Psoas muscle (tissue), 8 donors: ENCODE results near the gene KRT83. TPM values are rescaled to one million over a fixed set of nuclear protein-coding genes. Genes with fewer than 3 reads are reported as not detected.

Experiments used
- ATAC-seq, 4 donors: fragments of 200-7000 bp; cut with Tn5 transposase; one replicate each; pipeline ENCODE4 v1.9.1; 2020; ENCODE audit warnings: moderate library complexity in 3 of 4, mild to moderate bottlenecking in 2 of 4
- DNase-seq, 2 donors: peaks; one replicate each; pipeline ENCODE4 v3.0.0-alpha.2; 2020
- H3K27ac ChIP-seq: fragments of 200-600 bp; one replicate; pipeline ENCODE4 v1.8.0; 2022
- H3K27me3 ChIP-seq, 3 donors: fragments of 200-600 bp in 1 of 3; one replicate each; pipeline versions ENCODE4 v1.6.1 to v1.8.0; 2013 to 2022; ENCODE audit warnings: low read length in 2 of 3, mild to moderate bottlenecking in 2 of 3, moderate library complexity in 1 of 3; ENCODE audit not compliant: insufficient read depth in 3 of 3
- H3K36me3 ChIP-seq, 2 donors: fragments of 200-600 bp in 1 of 2; one replicate each; pipeline versions ENCODE4 v1.6.1 to v1.8.0; 2013 to 2022; ENCODE audit warnings: low read depth in 1 of 2, mild to moderate bottlenecking in 1 of 2, moderate library complexity in 1 of 2; ENCODE audit not compliant: insufficient read depth in 1 of 2
- H3K4me1 ChIP-seq: fragments of 200-600 bp; one replicate; pipeline ENCODE4 v1.8.0; 2022
- H3K4me3 ChIP-seq: fragments of 200-600 bp; one replicate; pipeline ENCODE4 v1.8.0; 2022; ENCODE audit warnings: mild to moderate bottlenecking
- H3K9me3 ChIP-seq: fragments of 200-600 bp; one replicate; pipeline ENCODE4 v1.8.0; 2022
- CTCF ChIP-seq: fragments of 200-600 bp; IDR thresholded peaks from one replicate; pipeline ENCODE4 v1.8.0; 2022; ENCODE audit warnings: antibody characterized with exemption
- whole genome bisulfite sequencing, 3 donors: extraction: QIAGEN DNeasy Blood & Tissue Kit; methylation state at CpG; one replicate each; pipeline versions ENCODE4 v1.1.6 to v1.1.7; 2013; 5-methylcytosine and 5-hydroxymethylcytosine counted together
- intact Hi-C, 2 donors: fragments of 100-400 bp; cut with DNase I; formaldehyde crosslinking; loops; one replicate each; pipeline versions ENCODE4 v1.11.0 to v1.14.2; 2022
- long read RNA-seq, 2 donors: library from polyadenylated mRNA; unstranded; transcript quantifications; one replicate each; pipeline ENCODE4 v2.0.0, GENCODE V29; 2021
- polyA plus RNA-seq, 3 donors: library from polyadenylated mRNA; stranded (reverse); fragments of 200-250 nt; gene quantifications; one replicate each; pipeline ENCODE4 v1.2.3, GENCODE V29; 2013
- total RNA-seq, 4 donors: library from RNA; stranded (reverse); fragmentation: NEBNext Ultra II Directional in 2 of 4; extraction: Animal tissue kit (Norgen Biotek cat#: 25700) in 2 of 4; gene quantifications; one replicate each; pipeline versions ENCODE4 v1.2.1 to v1.2.4, GENCODE V29; 2021 to 2023
- donor health status: healthy with polysubstance abuse.
- donor health status: DM: no; HTN: no; CAD: no; lungs with moderate emphysema.
- donor health status: Bipolar disorder and iron deficiency.
- donor health status: healthy.
- donor health status: DM: yes; HTN: yes; CAD: no.
- donor health status: DM: no; HTN: no; CAD: no.
- donor health status: DM: no; HTN: no; CAD: no.
- donor health status: DM: yes; HTN: yes; CAD: no.

The KRT83 gene
- total RNA-seq (not detected), polyA plus RNA-seq (not detected)
- long read RNA-seq, donor 1: 0 reads
- long read RNA-seq, donor 2: 0 reads

GRCh38 chr12:52320784-52321400 is at the start of gene KRT83:
TSS of gene KRT83 (minus strand) at chr12:52321398. CDS start at chr12:52321335, 63 bp downstream.
- Histone ChIP-seq H3K27ac (no peak within 1 kb of the TSS), H3K27me3 (peaks cover 0 to 30% (median 0%) of the 10 kb centered on the region in 3 donors), H3K4me3 (no peak within 1 kb of the TSS), H3K36me3 (no peaks in the 10 kb centered on the region), H3K9me3 (no peaks in the 10 kb centered on the region), H3K4me1 (no peaks in the 10 kb centered on the region)
- ATAC-seq (no peak), DNase-seq (no peak)
- TF ChIP-seq CTCF: no peak
- intact Hi-C loops: no loop called here
- 62 to 75% (median 73%) methylated on average over 35 of the region's 35 CpGs for WGBS, 3 donors

- no peak for DNase-seq
- TF ChIP-seq CTCF: no peak
- Histone ChIP-seq H3K9me3 (no peaks in the 10 kb centered on the region), H3K4me1 (no peaks in the 10 kb centered on the region), H3K27ac (no peak overlapping the region), H3K27me3 (peaks cover 0 to 3% (median 0%) of the 10 kb centered on the region in 3 donors), H3K36me3 (no peaks in the 10 kb centered on the region), H3K4me3 (no peak overlapping the region)
- no peak for ATAC-seq
- intact Hi-C loops: loop anchor here (10.0 kb wide), 2 partner anchors 505 to 605 kb away; no protein-coding TSS in a partner anchor
- WGBS, 3 donors: 75 to 83% (median 79%) methylated on average over 6 of the region's 6 CpGs
Observed at GRCh38 chr12:52369809-52370208, 48.6 kb upstream of the KRT83 start.

GRCh38 chr12:52369211-52369610 is 48.0 kb upstream of the KRT83 start:
- no peak for TF ChIP-seq CTCF
- intact Hi-C loops: no loop called here
- 73 to 87% (median 84%) methylated on average over 3 of the region's 3 CpGs for WGBS, 3 donors
- Histone ChIP-seq H3K36me3 (no peaks in the 10 kb centered on the region), H3K27ac (no peak overlapping the region), H3K4me1 (no peaks in the 10 kb centered on the region), H3K9me3 (no peaks in the 10 kb centered on the region), H3K4me3 (no peak overlapping the region), H3K27me3 (peaks cover 0 to 3% (median 0%) of the 10 kb centered on the region in 3 donors)
- ATAC-seq (no peak), DNase-seq (no peak)

GRCh38 chr12:52368508-52368907 is 47.3 kb upstream of the KRT83 start:
- no peak for TF ChIP-seq CTCF
- Histone ChIP-seq H3K27ac (no peak overlapping the region), H3K9me3 (no peaks in the 10 kb centered on the region), H3K27me3 (peaks cover 0 to 3% (median 0%) of the 10 kb centered on the region in 3 donors), H3K4me3 (no peak overlapping the region), H3K4me1 (no peaks in the 10 kb centered on the region), H3K36me3 (no peaks in the 10 kb centered on the region)
- intact Hi-C loops: no loop called here
- DNase-seq (no peak), ATAC-seq (no peak)
- WGBS, 3 donors: 48 to 64% (median 58%) methylated on average over 3 of the region's 3 CpGs

GRCh38 chr12:52367876-52368275 is 46.7 kb upstream of the KRT83 start:
- Histone ChIP-seq H3K36me3 (no peaks in the 10 kb centered on the region), H3K4me1 (no peaks in the 10 kb centered on the region), H3K27ac (no peak overlapping the region), H3K9me3 (no peaks in the 10 kb centered on the region), H3K27me3 (peaks cover 0 to 3% (median 0%) of the 10 kb centered on the region in 3 donors), H3K4me3 (no peak overlapping the region)
- WGBS, 3 donors: 72 to 76% (median 75%) methylated on average over 6 of the region's 6 CpGs
- TF ChIP-seq CTCF: no peak
- intact Hi-C loops: no loop called here
- no peak for DNase-seq
- no peak for ATAC-seq
